HFFc6 (cell line): ENCODE data around the gene ZBTB21. TPM values are rescaled to one million over a fixed set of nuclear protein-coding genes. Genes with fewer than 3 reads are reported as not detected.
A peak's percentile ranks its signal among the peaks of the same experiment; 100 is the strongest.

Experiments used
- DNase-seq: peaks from one replicate; pipeline ENCODE4 v3.0.0-alpha.2; 2018
- H3K27ac Mint-ChIP-seq: 2 replicates; pipeline ENCODE4 v1.8.0; 2020; ENCODE audit warnings: mild to moderate bottlenecking, mixed read lengths
- H3K27me3 Mint-ChIP-seq: 2 replicates; pipeline ENCODE4 v1.8.0; 2021; ENCODE audit warnings: mild to moderate bottlenecking, moderate library complexity, mixed read lengths; ENCODE audit not compliant: insufficient read depth
- H3K36me3 Mint-ChIP-seq: 2 replicates; pipeline ENCODE4 v1.8.0; 2021; ENCODE audit warnings: low read depth, mixed read lengths
- H3K4me1 Mint-ChIP-seq: 2 replicates; pipeline ENCODE4 v1.8.0; 2020; ENCODE audit warnings: low read depth, mixed read lengths
- H3K4me3 Mint-ChIP-seq: 2 replicates; pipeline ENCODE4 v1.8.0; 2020; ENCODE audit warnings: mild to moderate bottlenecking, moderate library complexity, mixed read lengths
- H3K9me3 Mint-ChIP-seq: 2 replicates; pipeline ENCODE4 v1.8.0; 2020; ENCODE audit warnings: mild to moderate bottlenecking, mixed read lengths
- total RNA-seq, 6 experiments: library from RNA; stranded (reverse); fragmentation: NEBNext Ultra II Directional; extraction: Animal tissue kit (Norgen Biotek cat#: 25700); gene quantifications; 2 replicates in 1 of 6; 3 replicates in 5 of 6; pipeline ENCODE4 v1.2.3, GENCODE V29; 2021
- TF ChIP-seq, protein P1 (sequence below): fragments of 200-600 bp; sonication (generic); IDR thresholded peaks from 2 replicates; pipeline ENCODE4 v1.5.0; 2021; ENCODE audit warnings: antibody characterized with exemption, mild to moderate bottlenecking

Gene ZBTB21
- total RNA-seq, 6 experiments from 2014 or later, result 16.6 to 19.5 (median 18.9) TPM

DNA sequence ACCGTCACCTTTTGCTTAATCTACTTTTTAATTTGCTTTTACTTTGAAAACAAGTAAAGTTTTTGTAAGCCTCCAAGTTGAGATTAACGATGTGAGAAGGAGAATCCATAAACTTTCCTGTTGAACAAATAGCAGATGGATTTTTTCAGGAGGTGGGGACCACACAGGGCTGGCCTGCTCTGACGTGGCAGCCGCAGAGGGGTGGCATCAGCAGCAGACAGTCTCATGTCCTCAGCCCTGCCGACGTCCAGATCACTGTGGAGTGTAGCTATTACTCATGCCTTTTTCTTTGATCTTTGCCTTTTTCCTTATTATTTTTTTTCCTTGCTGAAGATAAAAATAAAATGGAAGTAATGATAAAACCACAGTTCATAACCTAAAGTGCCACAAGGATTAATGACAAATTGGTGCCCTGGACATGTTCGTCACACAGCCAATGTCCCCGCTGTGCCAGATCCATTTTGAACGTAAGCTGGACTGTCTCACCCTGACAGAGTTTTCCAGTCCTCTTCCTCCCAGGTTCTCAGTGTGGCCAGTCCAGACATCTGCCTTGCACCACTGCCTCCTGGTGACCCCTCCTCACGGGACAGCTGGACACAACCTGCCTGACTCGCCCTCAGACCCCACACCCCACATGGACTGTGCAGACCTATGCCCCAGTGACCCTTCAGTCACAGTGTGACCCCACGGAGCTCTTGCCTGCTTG lies 15.4 kb upstream of the ZBTB21 start:
- H3K36me3 Mint-ChIP-seq, result no peaks in the 10 kb centered on the region
- H3K4me3 Mint-ChIP-seq, result peak overlapping the region; percentile 65
- TF ChIP-seq, protein P1, sequence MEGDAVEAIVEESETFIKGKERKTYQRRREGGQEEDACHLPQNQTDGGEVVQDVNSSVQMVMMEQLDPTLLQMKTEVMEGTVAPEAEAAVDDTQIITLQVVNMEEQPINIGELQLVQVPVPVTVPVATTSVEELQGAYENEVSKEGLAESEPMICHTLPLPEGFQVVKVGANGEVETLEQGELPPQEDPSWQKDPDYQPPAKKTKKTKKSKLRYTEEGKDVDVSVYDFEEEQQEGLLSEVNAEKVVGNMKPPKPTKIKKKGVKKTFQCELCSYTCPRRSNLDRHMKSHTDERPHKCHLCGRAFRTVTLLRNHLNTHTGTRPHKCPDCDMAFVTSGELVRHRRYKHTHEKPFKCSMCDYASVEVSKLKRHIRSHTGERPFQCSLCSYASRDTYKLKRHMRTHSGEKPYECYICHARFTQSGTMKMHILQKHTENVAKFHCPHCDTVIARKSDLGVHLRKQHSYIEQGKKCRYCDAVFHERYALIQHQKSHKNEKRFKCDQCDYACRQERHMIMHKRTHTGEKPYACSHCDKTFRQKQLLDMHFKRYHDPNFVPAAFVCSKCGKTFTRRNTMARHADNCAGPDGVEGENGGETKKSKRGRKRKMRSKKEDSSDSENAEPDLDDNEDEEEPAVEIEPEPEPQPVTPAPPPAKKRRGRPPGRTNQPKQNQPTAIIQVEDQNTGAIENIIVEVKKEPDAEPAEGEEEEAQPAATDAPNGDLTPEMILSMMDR, result no peak
- peak; percentile 85 for DNase-seq
- peaks cover 22% of the 10 kb centered on the region for H3K4me1 Mint-ChIP-seq
- no peaks in the 10 kb centered on the region; the same call in 1 of the 2 replicates for H3K9me3 Mint-ChIP-seq
- H3K27ac Mint-ChIP-seq, result peak overlapping the region; percentile 83
- H3K27me3 Mint-ChIP-seq, result peaks cover 8% of the 10 kb centered on the region

- H3K36me3 Mint-ChIP-seq, result no peaks in the 10 kb centered on the region
- peaks cover 8% of the 10 kb centered on the region for H3K27me3 Mint-ChIP-seq
- no peak overlapping the region for H3K27ac Mint-ChIP-seq
- no peaks in the 10 kb centered on the region; the same call in 1 of the 2 replicates for H3K9me3 Mint-ChIP-seq
- TF ChIP-seq, protein P1, result no peak
- DNase-seq, result no peak
- H3K4me3 Mint-ChIP-seq, result no peak overlapping the region
- H3K4me1 Mint-ChIP-seq, result peaks cover 22% of the 10 kb centered on the region
Measured at GRCh38 chr21:42022906-42023305, 12.7 kb upstream of the ZBTB21 start.

DNA sequence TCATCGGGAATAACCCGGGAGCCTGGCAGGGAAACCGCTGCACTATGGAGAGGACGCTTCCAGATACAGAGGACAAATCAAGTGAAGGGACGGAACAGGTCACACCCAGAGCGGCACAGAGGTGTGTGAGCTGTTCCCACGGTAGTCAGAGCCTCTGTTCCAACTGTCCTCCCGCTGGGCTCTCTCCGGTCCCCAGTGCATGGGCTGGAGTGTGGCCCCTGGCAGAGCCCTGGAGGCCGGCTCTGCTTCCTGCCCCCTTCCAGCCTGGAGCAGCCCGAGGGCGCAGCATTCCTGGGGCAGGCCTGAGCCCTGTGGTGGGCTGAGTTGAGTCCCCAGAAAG lies 11.9 kb upstream of the ZBTB21 start:
- Mint-ChIP-seq H3K9me3 (no peaks in the 10 kb centered on the region; the same call in 1 of the 2 replicates), H3K4me1 (peaks cover 22% of the 10 kb centered on the region), H3K4me3 (no peak overlapping the region), H3K27ac (no peak overlapping the region), H3K36me3 (no peaks in the 10 kb centered on the region), H3K27me3 (peaks cover 8% of the 10 kb centered on the region)
- DNase-seq, result no peak
- TF ChIP-seq, protein P1, result no peak

- H3K4me1 Mint-ChIP-seq, result peaks cover 22% of the 10 kb centered on the region
- H3K27ac Mint-ChIP-seq, result no peak overlapping the region
- no peak overlapping the region for H3K4me3 Mint-ChIP-seq
- TF ChIP-seq, protein P1, result no peak
- no peaks in the 10 kb centered on the region for H3K36me3 Mint-ChIP-seq
- H3K9me3 Mint-ChIP-seq, result no peaks in the 10 kb centered on the region
- H3K27me3 Mint-ChIP-seq, result peaks cover 8% of the 10 kb centered on the region
- no peak for DNase-seq
Measured at GRCh38 chr21:42021371-42022090, 11.4 kb upstream of the ZBTB21 start.

GRCh38 chr21:42019706-42020105 lies 9.5 kb upstream of the ZBTB21 start:
- Mint-ChIP-seq H3K4me1 (peaks cover 3% of the 10 kb centered on the region), H3K36me3 (peaks cover 3% of the 10 kb centered on the region; the same call in 1 of the 2 replicates), H3K27me3 (peaks cover 5% of the 10 kb centered on the region), H3K9me3 (no peaks in the 10 kb centered on the region), H3K27ac (no peak overlapping the region), H3K4me3 (no peak overlapping the region)
- no peak for DNase-seq
- TF ChIP-seq, protein P1, result no peak
